HG03520 (cell line): ENCODE results near the gene TKFC.

Experiments
- ATAC-seq: cut with Tn5 transposase; IDR thresholded peaks from one replicate; pipeline ENCODE4 v1.9.1; 2021; ENCODE audit warnings: mild to moderate bottlenecking, moderate library complexity; ENCODE audit not compliant: unreplicated experiment

The TKFC gene

GRCh38 chr11:61343792-61344745, 11.0 kb downstream of the TKFC start:
- ATAC-seq, result no peak

GRCh38 chr11:61345170-61345610, 12.2 kb downstream of the TKFC start:
- ATAC-seq, result no peak

GRCh38 chr11:61345954-61346843, 13.2 kb downstream of the TKFC start:
- ATAC-seq, result no peak

GRCh38 chr11:61347916-61348461, 15.0 kb downstream of the TKFC start:
- ATAC-seq, result no peak

GRCh38 chr11:61349189-61349751, 16.2 kb downstream of the TKFC start:
- ATAC-seq, result no peak

- no peak for ATAC-seq
Measured at GRCh38 chr11:61349916-61350315, 16.9 kb downstream of the TKFC start.

GRCh38 chr11:61350336-61350735, 17.3 kb downstream of the TKFC start:
- ATAC-seq, result no peak

- no peak for ATAC-seq
Measured at GRCh38 chr11:61350803-61351202, 17.8 kb downstream of the TKFC start.

GRCh38 chr11:61352038-61352437, 19.0 kb downstream of the TKFC start:
- no peak for ATAC-seq

- no peak for ATAC-seq
Measured at GRCh38 chr11:61353131-61354067, 20.4 kb downstream of the TKFC start.

GRCh38 chr11:61354208-61354607, 21.2 kb downstream of the TKFC start:
- ATAC-seq, result no peak

GRCh38 chr11:61356706-61357105, 23.7 kb downstream of the TKFC start:
- no peak for ATAC-seq

GRCh38 chr11:61357233-61357893, 24.3 kb downstream of the TKFC start:
- no peak for ATAC-seq

- no peak for ATAC-seq
Measured at GRCh38 chr11:61357894-61358239, 24.8 kb downstream of the TKFC start.

GRCh38 chr11:61358566-61358965, 25.5 kb downstream of the TKFC start:
- ATAC-seq, result no peak

GRCh38 chr11:61359516-61359915, 26.5 kb downstream of the TKFC start:
- no peak for ATAC-seq

- ATAC-seq, result no peak
Measured at GRCh38 chr11:61361237-61361740, 28.3 kb downstream of the TKFC start.

- ATAC-seq, result peak; percentile 84
Measured at GRCh38 chr11:61361741-61362541, 28.9 kb downstream of the TKFC start, which contains the start of the genes CYB561A3 and TMEM138. CYB561A3 (minus strand) TSS chr11:61361882; CDS start chr11:61356713, 5,169 bp downstream. TMEM138 (plus strand) TSS chr11:61362374; CDS start chr11:61364391, 2,017 bp downstream.
